Dermis microvascular lymphatic vessel endothelial cell (primary cell): Measurements from ENCODE around the gene ZC3H13. TPM values are rescaled to one million over a fixed set of nuclear protein-coding genes. Genes with fewer than 3 reads are reported as not detected.

Source experiments
- DNase-seq, 2 donors: peaks; one replicate each; pipeline versions ENCODE4 v3.0.0 to v3.0.0-alpha.2; 2010; ENCODE audit warnings: low read depth in 2 of 2
- total RNA-seq: library from RNA; depleted of rRNA; stranded (reverse); fragments of >200 nt; gene quantifications from 2 replicates; pipeline ENCODE4 v1.2.1, GENCODE V29; 2014

The ZC3H13 gene
- total RNA-seq, 1 donor from 2014 or later, result 7.3 TPM

GRCh38 chr13:45943965-45944364 is 108.6 kb downstream of the ZC3H13 start:
- no peak for DNase-seq

DNA sequence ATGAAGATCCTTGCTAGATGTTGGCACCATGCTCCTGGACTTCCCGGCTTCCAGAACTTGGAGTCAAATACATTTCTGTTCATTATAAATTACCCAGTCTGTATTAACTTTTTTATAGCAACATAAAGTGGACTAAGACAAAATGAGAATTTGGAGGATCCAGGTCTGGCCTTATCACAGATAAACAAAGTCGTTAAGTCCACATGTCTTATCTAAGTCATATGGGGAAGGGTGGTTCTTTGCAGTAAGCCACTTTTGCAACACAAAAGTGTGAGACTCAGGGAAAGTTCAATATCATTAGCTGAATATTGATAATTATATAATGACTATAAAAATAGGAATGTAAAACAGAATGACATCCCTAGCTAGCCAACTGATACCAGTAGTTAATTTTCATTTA is 109.4 kb downstream of the ZC3H13 start:
- no peak for DNase-seq

DNA sequence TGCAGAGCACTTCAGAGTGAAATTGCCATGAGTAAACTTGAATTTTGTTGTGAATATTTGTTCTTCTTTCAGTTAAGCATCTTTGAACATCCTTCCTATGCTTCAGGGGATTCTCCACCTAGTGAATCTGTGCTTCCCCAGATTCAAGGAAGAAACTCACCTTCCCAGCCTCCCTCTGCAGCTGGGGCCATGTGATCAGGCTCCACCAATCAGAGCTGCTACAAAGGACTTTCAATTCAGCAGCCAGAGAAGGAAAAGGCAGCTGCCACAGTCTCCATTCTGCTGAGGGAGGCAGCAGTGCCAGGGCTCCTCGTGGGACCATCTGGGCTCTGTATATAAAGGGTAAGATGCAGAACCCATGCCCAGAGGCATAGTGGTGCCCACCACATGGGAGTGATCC is 111.3 kb downstream of the ZC3H13 start:
- no peak for DNase-seq

DNA sequence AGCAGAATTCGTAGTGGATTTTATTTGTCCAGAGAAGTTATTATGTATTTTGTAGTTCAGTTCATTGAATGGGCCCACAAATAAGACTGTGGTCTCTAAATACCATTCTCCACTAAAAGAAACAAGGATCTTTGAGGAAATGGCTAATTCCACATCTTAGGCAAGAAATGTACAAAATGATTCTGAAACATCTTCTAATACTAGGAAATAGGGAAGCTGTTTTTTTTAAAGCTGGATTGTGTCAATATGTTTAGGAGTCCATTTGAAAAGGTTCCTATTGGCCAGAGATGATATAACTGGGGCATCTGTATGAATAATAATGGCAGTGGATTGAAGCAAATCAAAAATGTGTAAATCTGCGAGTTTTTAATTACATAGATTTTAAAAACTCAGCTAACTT is 112.5 kb downstream of the ZC3H13 start:
- DNase-seq, result no peak

DNA sequence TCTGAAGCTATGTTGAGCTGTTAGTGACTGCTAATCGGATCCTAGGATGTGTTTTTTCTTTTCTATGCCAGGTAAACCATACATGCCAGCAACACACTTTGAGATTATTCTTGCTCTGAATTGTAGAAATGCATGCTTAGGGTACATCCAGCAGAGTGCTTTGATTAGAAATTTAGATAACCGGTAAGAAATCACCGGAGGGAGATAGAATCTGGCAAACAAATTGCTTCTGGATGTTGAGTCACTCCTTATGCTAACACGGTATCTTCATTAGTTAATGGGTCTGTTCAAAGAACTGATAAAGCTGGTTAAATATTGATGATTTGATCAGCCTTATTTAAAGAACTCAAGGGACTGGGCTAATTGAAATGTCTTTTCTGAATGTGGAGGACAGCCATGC is 115.9 kb downstream of the ZC3H13 start:
- DNase-seq, result no peak

DNA sequence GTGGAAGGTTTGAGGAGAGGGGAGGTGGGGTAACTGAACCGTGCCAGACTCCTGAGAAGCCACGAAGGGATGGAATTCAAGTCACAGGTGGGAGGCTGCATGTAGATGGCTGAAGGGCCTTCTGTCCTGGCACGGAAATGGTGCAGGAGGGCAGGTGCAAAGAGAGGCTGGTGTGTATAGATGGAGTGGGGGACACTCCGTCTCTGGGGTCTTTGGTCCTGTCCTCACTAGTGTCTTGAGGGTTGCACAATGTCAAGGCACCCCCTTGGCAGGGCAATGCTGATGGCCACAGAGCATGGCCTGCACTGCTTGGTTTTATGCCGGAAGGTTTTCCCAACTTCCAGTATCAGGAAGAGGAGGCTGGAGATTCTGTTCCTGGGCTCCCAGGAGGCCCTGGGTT is 118.3 kb downstream of the ZC3H13 start:
- no peak for DNase-seq

DNA sequence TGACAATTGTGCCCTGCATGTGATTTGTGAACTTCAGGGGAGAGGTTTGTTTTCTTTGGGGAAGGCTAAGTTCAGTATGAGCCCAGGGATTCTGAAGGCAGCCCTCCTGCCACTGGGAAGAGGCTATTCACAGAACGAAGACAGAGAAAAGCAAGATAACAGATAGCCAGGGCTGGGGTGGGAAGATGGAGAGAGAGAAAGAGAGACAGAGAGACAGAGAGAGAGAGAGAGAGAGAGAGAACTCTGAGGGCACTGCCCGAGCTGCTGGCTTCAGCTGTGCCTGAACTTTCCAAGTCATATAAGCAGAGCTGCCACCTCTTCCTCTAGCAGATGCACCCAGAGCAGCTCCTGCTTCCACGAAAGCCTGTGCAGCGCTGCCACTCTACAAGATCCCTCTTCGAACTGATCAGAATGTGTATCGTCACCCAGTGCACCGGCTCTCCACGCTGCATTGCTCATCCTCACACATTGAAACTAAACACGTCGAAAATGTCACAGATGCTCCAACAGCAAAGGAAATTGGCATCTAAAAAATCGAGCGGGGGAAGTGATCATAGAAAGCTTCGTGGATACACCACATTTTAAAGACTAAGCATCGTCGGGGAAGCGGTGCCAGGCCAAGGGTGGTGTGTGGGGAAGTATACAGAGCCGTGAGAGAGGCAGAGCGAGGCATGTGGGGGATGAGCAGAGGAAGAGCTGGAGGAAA is 119.2 kb downstream of the ZC3H13 start:
- no peak for DNase-seq

GRCh38 chr13:45932676-45933075 is 119.9 kb downstream of the ZC3H13 start:
- DNase-seq, result no peak

- no peak for DNase-seq
Measured at GRCh38 chr13:45932172-45932571, 120.4 kb downstream of the ZC3H13 start.

DNA sequence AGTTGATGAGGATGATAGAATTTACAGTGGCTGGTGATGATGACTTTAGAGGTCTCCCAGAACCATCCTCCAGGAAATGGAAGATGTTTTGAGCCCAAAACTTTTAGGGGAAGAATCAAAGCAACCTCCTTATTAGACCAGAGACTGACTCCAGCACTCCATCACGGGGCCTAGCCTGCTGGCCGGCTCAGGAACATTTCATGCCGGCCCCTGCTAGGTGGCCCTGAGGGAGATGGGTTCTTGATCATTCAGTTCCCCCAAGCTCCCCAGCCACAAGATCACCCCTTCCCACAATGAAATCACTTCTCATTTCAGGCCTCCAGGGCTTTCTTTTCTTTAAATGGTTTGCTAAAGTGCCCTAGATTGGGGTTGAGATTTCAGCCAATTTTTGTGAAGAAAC is 121.3 kb downstream of the ZC3H13 start:
- no peak for DNase-seq

DNA sequence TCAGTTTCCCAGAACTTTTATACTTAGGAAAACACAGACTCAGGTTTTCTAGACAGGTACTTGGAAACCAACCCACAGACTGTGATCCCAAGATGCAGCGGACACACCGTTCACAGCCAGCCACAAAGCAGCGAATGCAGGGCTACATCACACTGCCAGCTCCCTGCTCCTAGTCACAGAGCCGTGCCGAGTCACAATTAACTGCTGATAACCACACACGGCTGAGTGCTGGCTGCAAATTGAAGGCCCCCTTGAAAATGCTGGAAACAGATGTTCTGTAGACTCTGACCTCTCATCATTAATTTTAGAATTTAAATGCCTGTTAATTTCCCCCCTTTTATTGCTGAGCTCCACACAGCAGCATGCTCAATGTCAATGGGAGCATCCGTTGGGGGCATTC is 122.4 kb downstream of the ZC3H13 start:
- DNase-seq, result no peak

DNA sequence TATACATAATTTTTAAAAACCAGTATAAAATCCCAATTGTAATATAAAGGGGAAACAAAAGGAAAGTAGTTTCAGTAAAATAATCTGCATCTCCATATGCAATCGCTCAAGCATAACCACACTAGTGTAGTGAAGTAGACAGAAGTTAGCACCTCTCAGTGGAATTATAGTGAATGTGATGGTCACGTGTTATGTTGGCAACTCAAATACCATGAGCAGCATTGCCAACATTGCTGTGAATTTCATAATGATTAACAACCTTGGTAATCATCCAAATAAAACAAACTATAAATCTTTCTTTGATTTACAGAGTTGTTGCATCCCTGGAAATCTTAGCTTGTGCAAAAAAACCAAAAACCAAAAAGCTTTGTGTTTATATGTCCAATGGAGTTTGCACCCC is 123.7 kb downstream of the ZC3H13 start:
- peak; percentile 18 to 34 for DNase-seq

DNA sequence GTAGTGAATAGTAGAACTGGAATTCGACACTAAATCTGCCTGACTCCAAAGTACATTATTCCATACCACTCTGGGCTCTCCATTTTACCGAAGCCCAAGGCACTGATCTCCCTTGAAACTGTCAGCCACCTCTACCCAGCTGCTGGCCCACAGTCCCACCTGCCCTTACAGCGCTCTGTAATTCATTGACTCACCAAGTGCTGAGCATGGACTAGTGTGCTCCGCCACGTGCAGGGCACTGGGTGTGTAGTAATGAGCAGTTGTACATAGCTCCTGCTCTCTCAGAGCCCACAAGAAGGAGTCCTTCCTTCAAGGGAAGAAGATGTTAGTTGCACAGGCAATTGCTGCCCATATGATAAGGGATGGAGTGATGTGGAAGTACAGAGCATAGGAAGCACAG is 124.4 kb downstream of the ZC3H13 start:
- DNase-seq, result no peak

DNA sequence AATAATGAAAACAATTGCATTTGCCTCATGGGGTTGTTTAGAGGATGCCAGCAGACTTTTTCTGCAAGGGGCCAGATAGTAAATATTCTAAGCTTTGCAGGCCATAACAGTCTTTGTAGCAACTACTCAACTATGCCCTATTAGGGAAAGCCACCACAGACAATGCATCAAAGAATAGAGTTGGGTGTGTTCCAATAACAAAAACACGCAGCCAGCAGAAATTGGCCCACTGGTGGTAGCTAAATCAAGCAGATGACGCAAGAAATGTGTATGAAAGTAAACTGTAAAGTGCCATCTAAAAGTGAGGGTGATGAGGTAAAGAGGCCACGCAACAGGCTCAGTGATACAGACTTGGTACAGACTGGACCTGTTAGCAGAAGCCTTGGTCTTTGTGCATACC is 125.8 kb downstream of the ZC3H13 start:
- peak; percentile 3 to 6 for DNase-seq

GRCh38 chr13:45925151-45925550 is 127.4 kb downstream of the ZC3H13 start:
- peak in 1 of 2 donors; percentile 21 for DNase-seq

GRCh38 chr13:45921162-45921736 is 131.3 kb downstream of the ZC3H13 start:
- DNase-seq, result no peak

- no peak for DNase-seq
Measured at GRCh38 chr13:45918597-45918996, 133.9 kb downstream of the ZC3H13 start.

GRCh38 chr13:45917019-45917418 is 135.5 kb downstream of the ZC3H13 start:
- no peak for DNase-seq

DNA sequence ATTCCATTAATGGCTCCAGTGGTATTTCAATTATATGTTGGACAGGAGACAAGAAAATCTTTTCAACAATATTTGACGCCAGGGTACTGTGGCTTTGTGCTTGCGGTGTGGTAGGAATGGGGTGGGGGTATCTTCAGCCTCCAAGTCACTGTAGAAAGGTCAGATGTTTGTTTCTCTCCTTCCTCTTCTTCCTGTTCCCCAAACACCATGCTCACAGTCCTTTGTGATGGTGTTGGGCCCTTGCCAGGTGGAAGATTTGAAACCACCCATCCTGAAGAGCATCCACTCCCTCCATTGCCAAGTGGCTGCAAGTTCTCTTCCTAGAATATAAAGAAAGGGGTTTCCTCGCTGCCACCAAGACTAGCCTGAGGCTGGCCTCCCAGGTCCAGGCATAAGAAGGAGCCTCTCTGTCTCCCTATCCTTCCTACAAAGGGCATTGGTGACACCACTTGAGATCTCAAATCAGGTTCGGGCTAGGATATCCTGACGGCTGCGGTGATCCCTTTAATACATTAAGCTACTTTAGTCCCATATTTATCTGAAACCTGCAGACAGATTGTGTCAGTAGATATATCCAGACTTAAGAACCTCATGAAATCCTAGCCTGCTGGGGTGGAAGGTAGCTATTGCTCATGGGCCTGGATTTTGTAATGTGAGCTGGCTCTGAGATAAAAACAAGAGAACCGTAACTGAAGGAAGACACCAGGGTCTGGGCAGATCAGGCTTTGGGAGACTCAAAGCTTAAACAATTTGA is 136.7 kb downstream of the ZC3H13 start:
- DNase-seq, result no peak

DNA sequence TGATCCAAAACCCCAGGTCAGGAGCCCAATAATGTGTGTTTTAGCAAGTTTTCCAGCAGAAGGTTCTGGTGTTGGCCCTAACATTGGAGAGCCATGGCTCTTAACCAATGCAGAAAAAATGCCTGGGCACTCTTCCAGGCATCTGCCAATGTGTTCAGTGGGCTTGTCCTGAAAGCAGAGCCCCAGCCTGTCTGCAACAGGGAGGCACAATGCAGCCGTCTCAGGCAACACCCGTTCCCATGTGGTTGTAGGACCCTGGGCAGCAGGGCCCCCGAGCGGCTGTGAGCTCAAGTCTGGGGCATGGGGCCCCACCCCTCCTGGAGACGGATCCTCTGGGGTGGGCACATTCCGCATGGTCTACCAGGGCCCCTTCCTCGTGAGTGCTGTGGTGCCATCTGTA is 142.9 kb downstream of the ZC3H13 start:
- DNase-seq, result no peak

DNA sequence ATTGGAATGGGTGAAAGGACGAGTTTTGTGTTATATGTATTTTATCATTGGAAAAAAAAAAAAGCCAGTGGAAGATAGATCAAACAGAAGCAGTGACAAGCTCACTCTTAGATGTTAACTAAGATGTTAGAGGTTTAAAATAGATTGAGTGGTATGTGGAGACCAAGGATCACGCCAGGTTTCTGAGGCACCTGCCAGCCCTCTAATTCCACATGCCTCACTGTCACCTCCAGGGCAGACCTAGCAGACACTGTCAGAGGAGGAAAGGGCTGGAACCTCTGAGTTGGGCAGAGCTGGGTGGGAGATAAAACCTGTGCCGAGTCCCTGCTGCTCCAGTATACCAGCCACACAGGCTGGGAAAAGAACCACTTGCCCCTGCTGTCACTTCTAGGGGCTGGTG is 143.5 kb downstream of the ZC3H13 start:
- no peak for DNase-seq

DNA sequence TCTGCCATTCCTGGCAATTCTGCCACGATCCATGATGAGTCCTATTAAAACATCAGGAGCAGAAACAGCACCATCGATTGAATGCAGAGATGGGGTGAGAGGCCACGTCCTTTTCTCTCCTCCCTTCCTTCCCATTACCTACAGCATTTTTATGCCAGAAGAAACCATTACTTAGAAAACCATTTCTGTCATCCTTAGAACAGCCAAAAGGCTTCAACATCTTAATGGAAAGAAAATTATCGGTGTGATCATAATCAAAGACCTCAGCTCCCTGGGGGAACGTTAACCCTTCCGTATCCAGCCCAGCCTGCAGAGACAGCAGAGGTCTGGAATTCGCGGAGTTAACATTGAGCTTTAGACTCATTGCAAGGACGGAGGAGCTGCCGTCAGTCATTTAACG is 145.0 kb downstream of the ZC3H13 start:
- no peak for DNase-seq
